Stimulated activated naive CD4-positive, alpha-beta T cell treated with Interleukin-2 at 50 U/mL for 16 hours (primary cell): ENCODE data around the gene CASKIN2.
"Not testable (repeated sequence)": the region's sequence is repeated elsewhere in the genome, so short reads cannot be mapped to it uniquely, and the experiment has no call there.

Experiments used
- DNase-seq: peaks from one replicate; lab custom pipeline; 2025; lab: John Stamatoyannopoulos, UW

CASKIN2 gene

DNA sequence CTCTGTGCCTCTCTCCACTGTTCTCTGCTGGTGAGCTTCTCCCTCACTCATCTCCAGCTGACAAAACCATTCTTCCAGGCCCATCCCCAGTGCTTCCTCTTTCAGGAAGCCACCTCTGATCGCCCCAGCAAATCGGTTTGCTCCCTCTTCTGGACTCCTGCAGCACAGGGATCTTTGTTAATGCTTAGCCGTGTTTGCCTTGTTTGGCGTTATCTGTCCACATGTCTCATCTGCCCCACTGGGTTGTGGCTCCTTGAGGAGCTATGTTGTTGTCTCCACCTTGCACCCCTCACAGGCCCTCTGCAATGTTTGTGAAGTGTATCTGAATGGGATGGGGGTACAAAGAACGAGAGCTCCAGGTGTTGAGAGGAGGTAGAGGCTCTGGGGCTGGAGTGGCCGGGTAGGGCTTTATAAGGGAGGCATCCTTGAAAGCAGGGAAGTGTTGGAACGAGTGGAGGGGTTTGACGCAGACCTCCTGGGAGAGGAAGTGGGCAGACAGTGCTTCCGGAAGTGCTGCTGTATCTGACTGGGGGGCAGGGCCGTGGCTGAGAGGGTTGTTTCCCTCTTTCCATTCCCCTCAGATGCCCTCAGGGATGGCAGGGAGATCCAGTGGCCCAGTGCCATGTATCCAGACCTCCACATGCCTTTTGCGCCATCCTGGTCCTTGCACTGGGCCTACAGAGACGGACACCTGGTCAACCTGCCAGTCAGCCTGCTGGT is 27.8 kb downstream of the CASKIN2 start:
- no peak for DNase-seq

DNA sequence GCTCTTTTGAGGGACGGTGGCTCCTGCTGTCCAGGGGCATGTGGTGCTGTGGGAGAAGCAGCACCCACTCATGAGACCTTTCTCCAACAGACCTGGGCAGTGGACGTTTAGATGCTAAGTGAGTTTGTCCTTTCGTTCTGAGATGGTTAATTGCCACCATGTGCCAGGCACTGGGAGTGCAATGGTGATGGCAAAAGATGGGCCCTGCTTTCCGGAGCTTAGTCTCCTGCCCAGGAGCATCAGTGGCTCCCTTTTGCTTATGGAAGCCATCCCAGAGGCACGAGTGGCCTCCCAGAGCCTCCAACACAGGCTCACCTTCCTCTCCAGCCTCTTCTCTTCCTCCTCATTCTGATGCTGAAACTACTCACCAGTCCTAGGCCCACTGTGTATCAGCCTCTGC is 28.4 kb downstream of the CASKIN2 start:
- no peak for DNase-seq

DNA sequence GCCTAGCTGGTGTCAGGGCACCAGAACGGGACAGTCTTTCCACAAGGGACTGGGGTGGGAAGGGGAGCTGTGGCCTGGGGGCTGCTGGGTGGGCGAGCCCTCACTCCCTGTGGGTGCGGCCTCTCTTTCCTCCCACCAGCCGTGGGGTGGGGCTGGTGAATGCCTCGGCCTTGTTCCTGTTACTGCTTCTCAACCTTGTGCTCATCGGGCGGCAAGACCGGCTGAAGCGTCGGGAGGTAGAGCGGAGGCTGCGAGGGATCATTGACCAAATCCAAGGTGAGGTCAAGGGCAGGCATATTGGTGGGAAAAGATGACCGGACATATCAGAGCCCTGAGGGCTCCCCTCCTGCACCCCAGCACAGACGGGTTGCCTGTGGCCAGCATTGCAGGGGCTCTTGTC is 29.2 kb downstream of the CASKIN2 start:
- DNase-seq, result no peak

DNA sequence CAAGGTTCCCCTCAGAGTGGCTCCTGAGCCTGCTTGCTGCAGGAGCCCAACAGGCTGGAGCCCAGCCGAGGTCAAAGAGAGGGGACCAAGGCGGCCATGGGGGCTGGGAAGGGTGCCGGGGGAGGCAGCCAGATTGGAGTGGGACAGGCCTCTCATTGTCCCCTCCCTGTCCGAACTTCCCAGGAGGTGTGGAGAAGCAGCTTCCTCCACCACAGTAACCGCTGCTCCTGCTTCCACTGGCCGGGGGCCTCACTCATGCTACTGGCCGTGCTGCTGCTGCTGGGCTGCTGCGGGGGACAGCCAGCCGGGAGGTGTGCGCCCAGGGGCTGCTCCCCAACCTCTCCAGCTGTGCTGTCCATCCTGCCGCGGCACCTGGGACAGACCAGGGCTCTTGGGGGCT is 29.6 kb downstream of the CASKIN2 start:
- no peak for DNase-seq

DNA sequence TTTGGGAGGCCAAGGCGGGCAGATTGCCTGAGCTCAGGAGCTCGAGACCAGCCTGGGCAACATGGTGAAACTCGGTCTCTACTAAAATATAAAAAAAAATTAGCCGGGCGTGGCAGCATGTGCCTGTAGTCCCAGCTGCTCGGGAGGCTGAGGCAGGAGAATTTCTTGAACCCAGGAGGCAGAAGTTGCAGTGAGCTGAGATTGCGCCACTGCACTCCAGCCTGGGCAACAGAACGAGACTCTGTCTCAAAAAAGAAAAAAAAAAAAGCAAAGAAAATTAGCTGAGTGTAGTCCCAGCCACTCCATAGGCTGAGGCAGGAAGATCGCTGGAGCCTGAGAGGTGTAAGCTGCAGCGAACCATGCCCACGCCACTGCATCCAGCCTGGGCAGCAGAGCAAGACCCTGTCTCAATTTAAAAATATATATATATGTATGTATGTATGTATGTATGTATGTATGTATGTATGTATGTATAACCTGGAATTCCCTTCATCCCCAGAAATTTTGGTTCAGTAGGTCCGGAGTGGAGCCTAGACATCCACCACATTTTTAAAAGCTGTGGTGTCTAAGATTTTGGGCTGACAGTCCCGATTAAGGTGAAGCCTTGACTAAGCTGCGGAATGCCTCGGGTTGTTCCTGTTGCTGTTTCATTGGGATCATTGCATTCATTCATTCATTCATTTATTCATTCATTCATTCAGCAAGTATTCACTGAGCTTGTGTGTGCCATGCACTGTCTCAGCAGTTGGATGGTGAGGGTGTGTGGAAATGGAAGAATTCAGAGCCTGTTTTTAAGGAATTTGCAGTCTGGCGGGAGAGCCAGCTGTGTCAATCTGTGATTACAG is 33.0 kb downstream of the CASKIN2 start:
- no peak for DNase-seq

DNA sequence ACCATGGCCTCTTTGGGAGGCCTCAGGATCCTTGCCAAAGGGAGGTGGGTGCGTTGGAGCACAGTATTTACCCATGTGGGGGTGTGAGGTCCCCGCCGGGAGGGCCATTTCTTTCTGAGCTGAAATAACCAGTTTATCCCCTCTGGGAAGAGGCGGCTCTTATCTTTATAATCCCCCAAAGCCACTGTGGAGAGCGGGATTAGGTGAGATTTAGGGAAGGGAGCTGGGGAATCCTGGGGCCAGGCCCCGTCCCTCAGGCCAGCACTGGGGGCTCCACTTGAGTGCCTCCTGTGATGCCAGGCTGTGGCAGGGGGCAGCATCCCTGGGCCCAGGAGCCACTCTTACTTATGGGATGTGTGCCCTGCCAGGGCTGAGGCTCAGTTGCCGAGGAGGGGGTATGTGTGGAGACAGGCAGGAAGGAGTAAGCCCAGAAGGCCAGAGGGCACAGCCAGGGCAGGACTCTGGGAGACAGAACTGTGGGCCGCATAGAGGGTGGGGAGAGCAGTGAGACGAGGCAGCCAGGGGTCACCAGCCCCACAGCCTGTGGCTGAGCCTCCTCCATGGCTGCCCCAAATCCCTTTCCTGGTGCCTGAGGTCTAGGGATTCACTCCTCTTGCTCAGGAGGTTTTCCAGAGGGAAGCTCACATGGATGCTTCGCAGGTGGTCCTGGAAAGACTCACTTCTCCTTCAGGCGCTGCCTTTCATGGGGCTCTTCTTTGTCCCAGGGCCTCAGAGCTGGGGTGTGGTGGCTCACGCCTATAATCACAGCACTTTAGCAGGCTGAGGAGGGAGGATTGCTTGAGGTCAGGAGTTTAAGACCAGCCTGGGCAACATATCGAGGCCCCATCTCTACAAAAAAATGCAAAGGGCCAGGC is 33.9 kb downstream of the CASKIN2 start:
- no peak for DNase-seq

DNA sequence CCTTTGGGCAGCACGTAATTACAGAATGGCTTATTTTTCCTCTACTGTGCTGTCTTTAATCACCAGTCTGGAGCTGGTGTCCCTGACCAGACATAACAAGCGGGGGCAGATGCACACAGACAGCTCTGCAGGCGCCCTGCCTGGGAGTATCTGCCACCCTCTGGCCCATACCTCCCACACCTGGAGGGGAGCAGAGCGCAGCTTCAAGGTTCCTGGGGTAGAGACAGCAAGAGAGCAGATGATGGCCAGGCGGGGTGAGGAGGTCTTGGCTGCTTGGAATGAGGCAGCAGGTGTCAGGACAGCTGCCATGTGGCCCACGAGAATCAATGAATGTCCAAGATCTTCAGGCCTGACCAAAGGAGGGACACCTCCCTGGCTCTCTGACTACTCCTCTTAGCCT is 35.1 kb downstream of the CASKIN2 start:
- no peak for DNase-seq

DNA sequence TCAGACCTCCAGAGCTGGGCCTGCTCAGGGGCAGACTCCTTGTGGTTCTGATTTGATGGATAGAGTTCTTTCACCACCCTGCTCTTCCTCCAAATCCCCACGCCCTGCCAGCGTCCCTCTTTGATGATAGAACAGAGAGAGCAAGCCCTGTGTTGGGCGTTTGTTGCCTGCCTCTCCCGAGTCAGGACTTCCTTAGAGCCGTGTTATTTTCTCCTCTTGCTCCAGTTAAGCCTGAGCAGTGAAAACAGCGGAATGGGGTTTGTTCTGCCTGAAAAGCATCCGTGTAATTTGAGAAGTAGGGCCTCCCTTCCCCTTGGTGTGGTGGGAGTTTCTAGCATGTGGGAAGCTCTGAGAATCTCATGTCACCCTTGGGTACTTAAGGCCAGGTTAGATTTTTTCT is 36.8 kb downstream of the CASKIN2 start:
- DNase-seq, result no peak

DNA sequence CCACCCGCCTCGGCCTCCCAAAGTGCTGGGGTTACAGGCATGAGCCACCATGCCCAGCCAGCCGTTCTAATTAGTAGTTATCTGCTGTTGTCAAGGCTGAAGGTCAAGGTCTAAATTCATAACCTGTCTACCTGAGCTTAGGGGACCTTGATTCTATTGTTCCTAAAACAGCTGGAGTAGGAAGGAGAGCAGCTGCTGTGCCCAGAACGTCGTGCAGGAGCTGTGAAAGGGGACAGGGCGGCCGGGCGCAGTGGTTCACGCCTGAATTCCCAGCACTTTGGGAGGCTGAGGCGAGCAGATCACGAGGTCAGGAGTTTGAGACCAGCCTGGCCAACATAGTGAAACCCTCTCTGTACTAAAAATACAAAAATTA is 37.9 kb downstream of the CASKIN2 start:
- not testable (repeated sequence) for DNase-seq

DNA sequence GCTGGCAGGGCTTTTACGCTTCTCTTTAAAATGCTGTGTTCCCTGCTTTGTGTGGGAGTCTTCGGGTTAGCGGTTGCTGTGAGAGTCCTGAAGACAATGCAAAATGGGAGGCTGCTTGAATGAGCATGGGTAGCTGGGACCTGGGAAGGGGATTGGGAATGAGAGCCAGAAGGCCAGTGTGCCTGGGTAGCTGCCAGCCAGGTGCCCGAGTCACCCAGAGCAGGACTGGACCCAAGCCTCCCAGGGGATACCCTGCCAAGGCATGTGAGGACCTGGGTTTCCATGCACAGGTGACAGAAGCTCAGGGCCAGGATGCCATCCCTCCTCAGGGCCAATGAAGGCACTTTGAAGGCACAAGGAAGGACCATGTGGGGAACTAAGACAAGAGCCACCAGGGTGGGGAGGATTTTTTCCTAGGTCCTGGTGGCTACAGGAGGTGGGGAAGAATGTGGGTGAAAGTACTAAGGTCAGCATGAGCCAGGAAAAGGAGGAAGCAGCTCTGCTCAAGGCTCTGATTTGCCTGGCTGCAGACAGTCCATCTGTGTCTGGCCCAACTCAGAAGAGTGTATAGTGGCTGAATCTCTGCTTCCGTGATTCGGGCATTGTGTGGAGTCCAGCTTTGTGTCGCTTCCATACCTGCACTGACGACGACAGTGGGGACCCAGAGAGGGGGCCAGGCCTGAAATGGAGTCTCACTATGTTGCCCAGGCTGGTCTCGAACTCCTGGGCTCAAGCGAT is 38.4 kb downstream of the CASKIN2 start:
- DNase-seq, result no peak

DNA sequence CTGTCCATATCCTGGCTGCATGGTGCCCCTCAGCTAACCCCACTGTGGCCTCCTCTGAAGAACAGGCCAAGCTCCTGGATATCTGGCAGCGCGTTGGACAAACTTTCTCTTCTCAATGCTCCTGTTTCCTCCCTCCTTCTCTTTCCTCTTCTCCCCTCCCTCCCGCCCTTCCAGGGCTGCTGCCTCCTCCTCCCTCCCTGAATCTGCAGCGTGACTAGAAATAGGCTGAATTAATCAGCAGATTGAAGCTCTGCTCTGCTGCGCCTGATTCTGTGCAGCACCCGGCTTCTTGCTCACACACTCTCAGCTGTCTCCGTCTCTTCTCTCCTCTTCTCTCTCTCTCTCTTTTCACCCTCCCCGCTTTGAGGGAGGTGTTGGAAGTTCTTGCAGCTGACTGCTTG is 39.1 kb downstream of the CASKIN2 start:
- no peak for DNase-seq

DNA sequence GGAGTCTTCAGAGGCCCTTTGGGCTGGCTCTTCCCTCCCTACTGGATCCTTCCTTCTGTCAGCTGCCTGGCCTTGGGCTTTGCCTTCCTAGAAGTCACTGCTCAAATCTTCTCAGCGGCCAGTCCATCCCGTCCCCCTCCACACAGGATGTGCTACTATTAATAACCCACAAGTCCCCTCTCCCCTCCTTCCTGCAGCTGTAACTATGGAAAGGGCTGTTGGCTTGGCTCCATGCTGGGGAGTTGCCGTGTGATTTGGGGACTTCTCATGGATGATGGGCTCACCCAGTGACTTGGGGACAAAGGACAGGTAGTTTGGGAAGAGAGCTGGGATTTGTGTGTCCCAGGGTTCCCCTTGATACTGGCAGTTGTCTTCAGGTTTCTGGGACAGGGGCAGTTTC is 39.5 kb downstream of the CASKIN2 start:
- DNase-seq, result no peak

DNA sequence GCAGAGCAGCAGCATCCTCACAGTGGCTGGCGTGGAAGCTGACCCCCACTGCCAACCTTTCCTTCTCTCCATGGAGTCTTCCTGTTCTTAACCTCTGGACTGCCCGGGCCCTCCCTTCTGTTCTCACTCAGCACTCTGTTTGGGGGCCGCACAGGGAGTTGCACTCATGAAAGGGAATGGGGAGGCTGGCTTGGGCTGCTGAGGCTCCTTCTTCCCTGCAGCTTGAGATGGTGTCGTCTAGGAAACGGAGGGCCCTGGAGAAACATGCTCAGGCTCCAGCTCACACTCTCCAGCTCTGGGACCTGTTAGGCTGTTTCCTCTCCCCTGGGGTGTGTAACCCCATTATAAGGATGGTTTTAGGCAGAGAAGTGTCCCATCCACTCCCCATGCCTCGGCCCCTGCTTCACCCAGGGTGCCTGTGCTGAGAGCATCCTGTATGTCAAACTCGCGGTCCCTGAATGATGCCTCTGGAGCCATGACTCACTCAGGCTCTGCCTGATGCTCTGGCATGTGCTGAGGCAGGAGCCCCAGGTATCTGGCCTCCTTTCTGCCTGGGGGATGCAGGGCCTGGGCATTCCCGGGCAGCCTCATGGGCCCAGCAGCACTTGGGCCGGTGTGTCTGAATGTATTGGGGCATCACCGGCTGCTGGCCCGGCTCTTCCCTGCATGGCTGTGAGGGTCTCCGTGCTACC is 40.0 kb downstream of the CASKIN2 start:
- no peak for DNase-seq

DNA sequence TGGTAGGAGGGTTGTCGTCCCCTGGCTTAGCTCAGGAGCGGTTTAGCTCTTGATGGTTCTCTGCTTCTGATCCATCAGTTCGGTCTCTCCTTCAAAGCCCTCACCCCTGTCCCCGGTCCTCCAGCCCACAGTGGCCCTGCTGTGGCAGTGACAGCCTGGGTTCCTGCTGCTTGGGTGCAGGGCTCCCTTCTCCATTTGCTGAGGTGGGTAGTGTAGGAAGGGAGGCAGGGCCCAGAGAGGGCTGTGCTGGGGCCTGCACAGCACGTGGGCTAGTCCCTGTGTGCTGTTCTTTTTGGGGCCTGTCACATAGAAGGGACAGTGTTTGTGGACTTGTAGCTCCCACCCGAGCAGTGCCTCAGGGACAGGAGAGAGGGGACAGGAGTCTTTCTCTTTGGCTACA is 40.6 kb downstream of the CASKIN2 start:
- no peak for DNase-seq

DNA sequence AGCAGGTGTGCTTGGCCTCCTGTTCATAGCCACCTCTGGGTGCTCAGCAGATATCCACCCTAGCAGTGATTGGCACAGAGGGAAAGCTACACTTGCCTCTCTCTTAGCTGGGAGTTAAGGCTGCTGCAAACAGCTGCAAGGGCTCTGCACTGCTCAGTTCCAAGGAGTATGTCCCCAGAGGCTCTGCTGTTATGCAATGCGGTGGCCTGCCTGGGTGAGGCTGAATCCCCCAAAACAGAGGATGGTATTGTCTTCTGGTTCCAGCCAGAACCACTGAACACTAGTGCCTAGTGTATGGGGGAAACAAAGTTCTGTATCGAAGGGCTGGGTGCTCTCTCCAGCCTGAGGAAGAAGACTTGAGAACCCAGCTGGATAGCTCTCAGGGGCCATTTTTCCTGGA is 42.1 kb downstream of the CASKIN2 start:
- no peak for DNase-seq

DNA sequence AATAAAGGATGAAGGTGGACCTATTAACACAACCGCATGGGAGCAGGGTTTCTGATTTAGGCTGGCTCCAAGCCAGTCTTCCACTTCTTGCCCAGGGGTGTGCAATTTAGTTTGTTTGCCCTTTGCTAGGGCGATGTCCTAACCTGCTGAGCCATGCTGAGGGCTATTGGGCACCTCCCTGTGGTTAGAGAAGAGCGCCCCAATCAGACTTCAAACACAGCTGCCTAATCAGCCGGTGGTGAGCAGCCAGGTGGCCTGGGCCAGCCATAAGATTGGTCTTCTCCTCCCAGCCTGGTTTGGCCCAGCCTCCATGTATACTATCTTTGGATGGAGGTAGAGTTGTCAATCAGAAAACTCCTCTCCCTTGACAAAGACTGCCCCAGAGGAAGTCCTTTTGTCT is 43.2 kb downstream of the CASKIN2 start:
- no peak for DNase-seq

DNA sequence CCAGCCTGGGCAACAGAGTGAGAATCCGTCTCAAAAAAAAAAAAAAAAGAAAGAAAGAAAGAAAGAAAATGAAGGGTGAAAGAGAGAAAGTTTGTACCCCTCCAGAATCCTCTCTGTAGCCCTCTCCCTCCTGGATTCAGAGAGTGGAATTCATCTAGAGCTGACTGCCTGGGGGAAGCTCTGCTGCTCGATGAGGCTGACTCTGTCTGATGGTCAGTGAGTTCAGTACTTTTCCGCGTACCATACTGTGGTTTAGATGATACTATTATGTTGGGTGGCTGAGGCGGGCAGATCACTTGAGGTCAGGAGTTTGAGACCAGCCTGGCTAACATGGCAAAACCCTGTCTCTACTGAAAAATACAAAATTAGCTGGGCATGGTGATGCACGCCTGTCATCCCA is 44.1 kb downstream of the CASKIN2 start:
- no peak for DNase-seq

DNA sequence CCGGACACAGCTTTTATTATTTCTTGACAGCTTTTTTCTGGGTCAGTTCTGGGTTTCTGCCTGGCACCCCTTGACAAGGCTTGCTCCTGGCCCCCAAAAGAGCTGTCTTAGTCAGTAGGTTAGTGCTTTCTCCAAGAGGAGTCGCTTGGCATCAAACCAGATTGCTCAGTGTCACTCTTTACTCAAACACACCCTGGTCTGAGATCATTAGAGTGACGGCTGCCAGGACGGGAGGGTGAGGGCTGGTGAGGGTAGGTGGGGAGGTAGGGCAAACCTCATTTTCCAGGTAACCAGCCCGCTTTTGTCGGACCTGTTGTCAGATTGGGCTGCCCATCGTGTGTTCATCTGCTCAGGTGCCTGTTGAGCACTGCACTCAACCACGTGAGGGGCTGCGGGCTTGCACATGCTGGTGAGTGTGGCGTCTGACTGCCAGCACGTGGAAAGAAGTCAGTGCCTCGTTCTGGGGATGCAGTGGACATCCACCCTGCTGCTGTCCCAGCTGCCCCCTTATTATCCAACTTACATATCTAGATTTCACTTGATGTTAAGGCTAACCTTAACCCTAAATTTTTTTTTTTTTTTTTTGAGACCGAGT is 46.5 kb downstream of the CASKIN2 start:
- no peak for DNase-seq

DNA sequence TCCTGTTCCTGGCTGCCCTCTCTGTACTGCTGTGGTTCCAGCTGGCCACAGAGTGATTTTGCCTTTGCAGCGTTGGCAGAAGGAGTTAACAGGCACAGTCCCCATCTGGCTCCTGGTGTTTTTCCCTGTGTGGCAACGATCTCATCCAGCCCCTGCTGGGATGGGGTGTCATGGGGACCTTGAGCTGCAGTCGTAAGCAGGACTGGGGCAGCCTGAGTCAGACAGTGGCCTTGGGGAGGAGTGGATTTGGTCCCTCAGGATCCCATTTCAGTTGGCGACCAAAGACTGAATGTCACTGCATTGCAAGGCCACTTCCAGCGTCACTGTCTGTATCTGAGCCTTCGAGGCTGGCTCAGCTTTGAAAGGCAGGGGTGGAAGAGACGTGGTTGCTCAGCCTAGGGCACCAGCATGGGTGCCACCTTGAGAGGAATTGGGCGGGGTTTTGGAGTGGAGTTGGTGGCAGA is 47.0 kb downstream of the CASKIN2 start:
- no peak for DNase-seq

DNA sequence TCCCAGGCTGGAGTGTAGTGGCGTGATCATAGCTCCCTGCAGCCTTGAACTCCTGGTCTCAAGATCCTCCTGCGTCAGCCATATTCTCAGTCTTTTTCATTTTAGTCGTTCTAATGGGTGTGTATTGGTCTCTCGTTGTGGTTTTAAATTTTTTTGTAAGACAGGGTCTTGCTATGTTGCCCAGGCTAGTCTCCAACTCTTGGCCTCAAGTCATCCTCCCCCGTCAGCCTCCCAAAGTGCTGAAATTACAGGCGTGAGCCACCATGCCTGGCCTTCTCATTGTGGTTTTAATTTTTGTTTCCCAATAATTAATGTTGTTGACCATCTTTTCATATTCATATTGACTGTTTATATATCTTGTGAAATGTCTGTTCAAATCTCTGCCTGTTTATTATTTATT is 50.3 kb downstream of the CASKIN2 start:
- DNase-seq, result no peak

DNA sequence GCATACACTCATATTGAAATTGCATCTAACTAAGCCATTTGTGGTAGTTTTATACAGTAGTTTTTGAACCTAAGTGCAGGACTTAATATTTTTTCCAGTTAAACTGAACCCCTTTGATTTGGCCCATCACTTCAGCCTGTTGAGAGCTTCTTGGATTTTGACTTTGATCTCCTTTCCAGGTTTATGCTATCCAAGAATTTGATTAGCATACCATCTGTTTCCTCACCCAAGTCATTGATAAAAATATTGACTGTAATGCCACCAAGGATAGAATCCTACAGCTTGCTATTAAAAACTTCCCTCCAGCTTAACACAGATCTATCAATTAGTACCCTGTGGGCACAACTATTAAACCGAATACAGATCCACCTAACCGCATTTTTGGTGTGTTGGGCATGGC is 51.7 kb downstream of the CASKIN2 start:
- DNase-seq, result no peak
